GM12874 (cell line): ENCODE measurements around the gene RASIP1.

Experiments used
- CTCF ChIP-seq: IDR thresholded peaks from 2 replicates; pipeline ENCODE4 v1.5.1; 2011; ENCODE audit warnings: low read depth, mild to moderate bottlenecking, control low read depth, low read length, moderate library complexity; ENCODE audit not compliant: insufficient read depth

Gene RASIP1

DNA sequence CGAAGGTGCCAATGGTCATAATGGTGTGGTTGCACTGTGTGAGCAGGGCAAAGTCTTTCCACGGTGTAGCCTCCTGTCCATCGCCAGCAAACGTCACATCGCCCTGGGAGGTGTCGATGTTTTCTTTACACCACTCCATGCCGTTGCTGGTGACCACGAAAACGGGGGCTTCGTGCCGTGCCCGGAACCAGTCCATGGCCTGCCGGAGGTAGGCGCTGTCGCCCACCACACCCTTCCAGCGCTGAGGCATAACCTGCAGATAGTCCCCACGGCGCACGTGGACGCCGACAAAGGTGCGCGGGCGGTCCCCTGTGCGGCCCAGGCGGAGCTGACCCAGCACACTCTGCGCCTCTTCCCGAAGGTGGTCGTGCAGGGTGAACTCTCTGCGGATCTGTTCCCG is 9.9 kb upstream of the RASIP1 start:
- TF ChIP-seq CTCF = no peak

GRCh38 chr19:48749571-48750198 is 9.3 kb upstream of the RASIP1 start:
- no peak for TF ChIP-seq CTCF

DNA sequence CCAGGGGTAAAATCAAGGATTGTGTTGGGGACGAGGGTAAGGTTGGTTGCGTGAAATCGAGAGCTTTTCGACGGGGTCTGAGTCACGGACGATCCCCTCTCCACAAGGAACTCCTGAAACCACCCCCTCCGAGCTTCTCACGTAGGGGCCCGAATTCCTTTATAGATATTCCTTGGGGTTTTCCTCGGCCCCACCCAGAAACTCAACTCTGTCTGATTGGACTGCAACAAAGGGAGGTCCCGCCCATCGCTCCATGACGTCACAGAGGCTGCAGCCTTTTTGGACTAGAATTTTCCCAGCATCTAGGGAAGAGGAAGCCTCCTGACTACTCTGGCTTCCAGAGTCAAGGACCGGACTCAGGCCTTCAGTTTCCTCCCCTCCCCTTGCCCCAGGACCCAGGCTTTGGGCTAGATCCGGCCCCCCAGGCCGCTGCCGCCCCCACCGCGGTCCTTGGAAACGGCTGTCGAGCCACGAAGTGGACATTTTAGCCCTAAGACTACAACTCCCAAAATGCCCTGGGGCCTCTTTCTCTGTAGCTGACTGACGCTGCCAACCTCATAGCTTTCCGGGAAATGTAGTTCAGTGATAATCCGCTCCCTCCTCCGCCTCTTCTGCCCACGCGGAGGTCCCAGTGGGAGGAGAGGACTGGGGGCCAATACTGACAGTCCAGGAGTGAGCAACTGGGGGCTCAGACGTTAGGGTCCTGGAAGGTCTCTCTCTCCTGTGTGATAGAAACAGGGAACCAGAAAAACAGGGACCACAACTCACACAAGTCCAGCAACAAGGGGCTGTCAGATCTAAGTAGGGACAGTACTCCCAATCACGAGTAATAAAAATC is 6.5 kb upstream of the RASIP1 start, which contains the start of gene IZUMO1:
Gene IZUMO1 (minus strand): TSS at position 172 of the 838 bp plus-strand sequence. CDS start 1,050 bp downstream, outside the sequence.
- no peak for TF ChIP-seq CTCF

DNA sequence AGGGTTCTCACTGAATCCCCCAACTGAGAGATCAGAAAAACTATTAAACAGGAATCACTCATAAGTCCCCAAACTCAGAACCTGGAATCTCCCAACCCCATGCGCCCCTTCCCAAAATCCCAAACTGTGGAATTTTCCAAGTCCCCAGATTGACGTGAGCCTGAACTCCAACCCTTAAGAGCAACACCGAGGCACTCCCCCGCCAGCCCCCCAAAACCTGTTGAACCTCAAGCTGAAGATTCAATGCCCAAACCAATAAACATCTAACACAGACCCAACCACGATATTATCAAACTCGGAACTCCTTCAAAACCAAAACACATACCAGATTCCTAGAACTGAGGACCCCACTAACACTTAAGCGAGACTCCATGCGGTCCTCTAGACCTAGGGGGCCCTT is 5.7 kb upstream of the RASIP1 start:
- TF ChIP-seq CTCF = no peak

DNA sequence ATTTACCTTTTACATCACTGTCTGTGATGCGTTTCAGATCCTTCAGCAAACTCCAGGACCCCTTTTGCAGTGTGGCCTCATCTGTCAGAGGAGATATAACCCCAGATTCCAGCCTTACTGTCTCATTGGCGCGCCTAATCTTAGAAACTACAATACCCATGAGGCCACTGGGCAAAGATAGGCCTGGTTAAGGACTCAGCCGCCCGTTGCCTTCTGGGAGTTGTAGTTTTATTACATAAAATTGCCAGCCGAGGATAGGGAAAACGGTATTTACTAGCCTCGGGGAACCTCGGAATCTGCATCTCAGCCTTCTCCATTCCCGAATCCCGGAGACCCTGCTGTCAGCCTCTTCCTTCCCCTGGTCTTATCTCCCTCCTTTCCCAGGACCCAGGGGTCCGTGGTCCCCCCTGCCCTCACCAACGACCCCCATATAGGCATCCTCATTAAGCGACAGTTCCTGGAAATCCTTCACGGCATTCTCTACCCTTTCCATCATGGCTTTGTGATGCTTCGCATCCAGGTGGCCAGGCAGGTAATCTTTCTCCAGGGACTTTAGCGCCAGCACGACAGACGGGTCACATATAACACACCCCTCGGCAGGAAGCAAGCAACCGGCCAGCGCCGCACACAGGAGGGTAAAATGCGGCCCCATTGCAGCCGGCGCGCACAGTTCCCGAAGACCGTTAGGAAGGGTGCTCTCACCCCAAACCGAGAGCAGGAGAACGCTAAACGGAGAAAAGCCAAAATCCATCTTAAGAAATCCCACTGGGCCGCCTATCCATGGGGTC is 5.0 kb upstream of the RASIP1 start:
- TF ChIP-seq CTCF = no peak

- no peak for TF ChIP-seq CTCF
These were observed 1.7 kb upstream of the RASIP1 start for GRCh38 chr19:48742096-48742495.
